Upper lobe of right lung (tissue), 1 donor: ENCODE results near the gene TYMS. TPM values are rescaled to one million over a fixed set of nuclear protein-coding genes. Genes with fewer than 3 reads are reported as not detected.

Source experiments
- ATAC-seq: fragments of 200-7000 bp; cut with Tn5 transposase; one replicate; pipeline ENCODE4 v1.9.1; 2020; ENCODE audit warnings: mild to moderate bottlenecking, moderate library complexity
- DNase-seq: peaks from one replicate; pipeline ENCODE4 v3.0.0-alpha.2; 2020
- H3K27ac ChIP-seq: fragments of 200-600 bp; one replicate; pipeline ENCODE4 v1.8.0; 2022
- H3K27me3 ChIP-seq: fragments of 200-600 bp; one replicate; pipeline ENCODE4 v1.8.0; 2022; ENCODE audit warnings: mild to moderate bottlenecking
- H3K36me3 ChIP-seq: fragments of 200-600 bp; one replicate; pipeline ENCODE4 v1.8.0; 2022
- H3K4me1 ChIP-seq: fragments of 200-600 bp; one replicate; pipeline ENCODE4 v1.8.0; 2022
- H3K4me3 ChIP-seq: fragments of 200-600 bp; one replicate; pipeline ENCODE4 v1.8.0; 2022; ENCODE audit warnings: mild to moderate bottlenecking
- H3K9me3 ChIP-seq: fragments of 200-600 bp; one replicate; pipeline ENCODE4 v1.8.0; 2022
- CTCF ChIP-seq: fragments of 200-600 bp; IDR thresholded peaks from one replicate; pipeline ENCODE4 v1.8.0; 2022; ENCODE audit warnings: antibody characterized with exemption
- intact Hi-C: fragments of 100-400 bp; cut with DNase I; formaldehyde crosslinking; loops from one replicate; pipeline ENCODE4 v1.11.0; 2022
- long read RNA-seq: library from polyadenylated mRNA; unstranded; transcript quantifications from one replicate; pipeline ENCODE4 v2.0.0, GENCODE V29; 2021
- total RNA-seq: library from RNA; stranded (reverse); fragmentation: NEBNext Ultra II Directional; extraction: Animal tissue kit (Norgen Biotek cat#: 25700); gene quantifications from one replicate; pipeline ENCODE4 v1.2.1, GENCODE V29; 2021
- donor health status: DM: no; HTN: yes; CAD: no; lungs with severe emphysema.

Gene TYMS
- 4.6 TPM for total RNA-seq
- long read RNA-seq, transcript TYMS-203 (7 exons, 1,662 nt): major isoform, 6 of 10 reads
- long read RNA-seq, partial matches to known transcripts: 3 of 10 reads
- long read RNA-seq, other reads (novel, unspliced or antisense): 1 of 10 reads

DNA sequence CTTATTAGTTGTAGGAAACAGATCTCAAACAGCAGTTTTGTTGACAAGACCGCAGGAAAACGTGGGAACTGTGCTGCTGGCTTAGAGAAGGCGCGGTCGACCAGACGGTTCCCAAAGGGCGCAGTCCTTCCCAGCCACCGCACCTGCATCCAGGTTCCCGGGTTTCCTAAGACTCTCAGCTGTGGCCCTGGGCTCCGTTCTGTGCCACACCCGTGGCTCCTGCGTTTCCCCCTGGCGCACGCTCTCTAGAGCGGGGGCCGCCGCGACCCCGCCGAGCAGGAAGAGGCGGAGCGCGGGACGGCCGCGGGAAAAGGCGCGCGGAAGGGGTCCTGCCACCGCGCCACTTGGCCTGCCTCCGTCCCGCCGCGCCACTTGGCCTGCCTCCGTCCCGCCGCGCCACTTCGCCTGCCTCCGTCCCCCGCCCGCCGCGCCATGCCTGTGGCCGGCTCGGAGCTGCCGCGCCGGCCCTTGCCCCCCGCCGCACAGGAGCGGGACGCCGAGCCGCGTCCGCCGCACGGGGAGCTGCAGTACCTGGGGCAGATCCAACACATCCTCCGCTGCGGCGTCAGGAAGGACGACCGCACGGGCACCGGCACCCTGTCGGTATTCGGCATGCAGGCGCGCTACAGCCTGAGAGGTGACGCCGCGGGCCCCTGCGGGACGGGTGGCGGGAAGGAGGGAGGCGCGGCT, at the start of gene TYMS:
TYMS (plus strand) TSS at position 343 of the 690 bp plus-strand sequence; CDS start at position 433, 90 bp downstream.
- Histone ChIP-seq H3K9me3 (no peaks in the 10 kb centered on the region), H3K27me3 (peaks cover 18% of the 10 kb centered on the region), H3K27ac (no peak within 1 kb of the TSS), H3K36me3 (no peaks in the 10 kb centered on the region), H3K4me3 (peak within 1 kb of the TSS; percentile 80), H3K4me1 (no peaks in the 10 kb centered on the region)
- peak; percentile 74 for DNase-seq
- intact Hi-C loops: no loop called here
- TF ChIP-seq CTCF: no peak
- peak; percentile 65 for ATAC-seq

DNA sequence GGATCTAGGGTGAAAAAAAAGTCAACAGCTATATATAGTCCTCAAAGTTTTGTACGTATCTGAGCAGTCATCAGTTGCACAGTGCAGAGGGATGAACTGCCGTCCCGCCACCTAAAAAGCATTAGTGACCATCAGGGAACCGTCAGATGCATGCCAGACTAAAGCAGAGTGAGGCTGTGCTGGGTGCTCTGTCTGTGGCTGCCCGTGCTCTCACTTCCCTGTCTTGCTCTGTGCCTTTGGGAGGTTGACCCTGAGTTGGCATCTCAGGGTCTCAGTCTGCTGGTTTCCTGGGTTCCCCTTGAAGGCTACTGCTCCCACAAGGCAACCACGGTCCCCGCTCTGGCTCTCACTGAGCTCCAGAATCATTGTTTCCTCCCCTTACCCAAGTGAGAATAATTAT, 49.5 kb upstream of the TYMS start:
- Histone ChIP-seq H3K27me3 (no peaks in the 10 kb centered on the region), H3K4me3 (no peak overlapping the region), H3K27ac (no peak overlapping the region), H3K9me3 (no peaks in the 10 kb centered on the region), H3K36me3 (no peaks in the 10 kb centered on the region), H3K4me1 (no peaks in the 10 kb centered on the region)
- intact Hi-C loops: no loop called here
- DNase-seq (no peak), ATAC-seq (peak; percentile 64)
- TF ChIP-seq CTCF: no peak

DNA sequence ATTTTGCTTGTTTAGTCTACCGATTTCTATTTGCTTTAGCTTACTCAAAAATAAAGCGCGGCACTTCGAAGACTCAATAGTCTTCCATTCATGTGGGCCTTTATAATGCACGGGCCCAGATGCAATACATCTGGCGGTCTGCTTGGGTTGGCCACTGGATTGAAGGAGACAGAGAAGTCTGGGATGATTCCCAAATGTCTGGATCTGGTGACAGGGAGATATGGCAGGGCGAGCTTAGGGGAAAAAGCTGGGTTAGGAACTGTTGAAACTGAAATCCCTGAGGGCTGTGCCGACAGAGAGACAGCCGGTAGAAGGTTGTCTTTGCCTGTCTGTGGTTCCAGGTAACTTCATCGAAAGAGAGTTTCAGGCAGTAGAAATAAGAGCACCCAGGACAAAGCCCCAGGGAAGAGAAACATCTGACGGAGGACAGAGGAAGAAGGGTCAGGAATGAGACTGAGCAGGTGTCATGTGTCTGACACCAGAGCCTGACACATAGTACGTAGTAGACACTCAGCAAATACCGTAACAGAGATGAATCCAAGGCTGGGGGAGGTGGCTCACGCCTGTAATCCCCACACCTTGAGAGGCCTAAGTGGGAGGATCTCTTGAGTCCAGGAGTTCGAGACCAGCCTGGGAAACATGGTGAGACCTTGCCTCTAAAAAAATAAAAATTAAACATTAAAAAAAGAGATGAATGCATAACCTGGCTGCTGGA, 47.1 kb upstream of the TYMS start:
- no peak overlapping the region for H3K4me3 ChIP-seq
- no peak for DNase-seq
- no peaks in the 10 kb centered on the region for H3K36me3 ChIP-seq
- intact Hi-C loops: loop anchor here (10.0 kb wide), 1 partner anchor 316 kb away; no protein-coding TSS in a partner anchor
- H3K27me3 ChIP-seq: no peaks in the 10 kb centered on the region
- no peak overlapping the region for H3K27ac ChIP-seq
- ATAC-seq: peak; percentile 24
- no peaks in the 10 kb centered on the region for H3K4me1 ChIP-seq
- H3K9me3 ChIP-seq: no peaks in the 10 kb centered on the region
- TF ChIP-seq CTCF: no peak

- intact Hi-C loops: loop anchor here (10.0 kb wide), 1 partner anchor 317 kb away; no protein-coding TSS in a partner anchor
- Histone ChIP-seq H3K4me1 (no peaks in the 10 kb centered on the region), H3K36me3 (no peaks in the 10 kb centered on the region), H3K9me3 (no peaks in the 10 kb centered on the region), H3K27ac (no peak overlapping the region), H3K27me3 (no peaks in the 10 kb centered on the region), H3K4me3 (no peak overlapping the region)
- no peak for TF ChIP-seq CTCF
- no peak for ATAC-seq
- DNase-seq: no peak
These were observed 45.3 kb upstream of the TYMS start for GRCh38 chr18:612156-612555.

DNA sequence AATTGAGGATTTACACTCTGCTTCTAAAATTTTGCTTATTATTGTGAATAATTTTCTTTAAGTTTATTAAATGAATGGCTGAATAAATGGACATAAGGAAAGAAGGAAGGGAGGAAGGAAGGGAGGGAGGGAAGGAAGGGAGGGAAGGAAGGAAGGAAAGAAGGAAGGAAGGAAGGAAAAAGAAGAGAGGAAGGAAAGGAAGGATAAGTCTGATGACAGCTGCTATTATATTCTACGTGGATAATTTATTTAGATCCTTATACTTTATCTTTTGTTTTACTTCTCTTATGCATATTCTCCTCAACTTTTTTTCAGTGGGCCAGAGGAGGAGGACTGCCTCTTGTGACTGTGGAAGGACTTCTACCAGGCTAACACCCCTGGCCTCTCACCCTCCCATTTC, 43.3 kb upstream of the TYMS start:
- Histone ChIP-seq H3K4me3 (no peak overlapping the region), H3K36me3 (no peaks in the 10 kb centered on the region), H3K27me3 (no peaks in the 10 kb centered on the region), H3K27ac (peak overlapping the region; percentile 51), H3K4me1 (no peaks in the 10 kb centered on the region), H3K9me3 (no peaks in the 10 kb centered on the region)
- no peak for TF ChIP-seq CTCF
- DNase-seq (no peak), ATAC-seq (no peak)
- intact Hi-C loops: loop anchor here (10.0 kb wide), 1 partner anchor 319 kb away; no protein-coding TSS in a partner anchor
